Cardiac ventricle fibroblast (primary cell): ENCODE data around the gene TMEM60. TPM values are rescaled to one million over a fixed set of nuclear protein-coding genes. Genes with fewer than 3 reads are reported as not detected.

ENCODE experiments used
- total RNA-seq: library from RNA; depleted of rRNA; stranded (reverse); fragments of >200 nt; gene quantifications from 2 replicates; pipeline ENCODE4 v1.2.3, GENCODE V29; 2015

The TMEM60 gene
- total RNA-seq = 10.0 and 17.4 TPM in 2 replicates

GRCh38 chr7:77798394-77799077 lies at the start of gene TMEM60, which contains the start of gene PHTF2:
TSS of gene TMEM60 (minus strand) at chr7:77798434. CDS start at chr7:77794373, 4,061 bp downstream.
TSS of gene PHTF2 (plus strand) at chr7:77798773.

Other genes with a start within 250 kb of the TMEM60 start
- gene RSBN1L, start 102.0 kb downstream of the TMEM60 start, total RNA-seq = 13.1 and 13.7 TPM in 2 replicates
- 10.5 and 12.3 TPM in 2 replicates for gene PHTF2, start 339 bp upstream of the TMEM60 start, total RNA-seq